HL-60 (cell line): Measurements from ENCODE around the gene DNAJC30.

ENCODE experiments used
- CTCF ChIP-seq: IDR thresholded peaks from one replicate; pipeline ENCODE4 v1.5.1; 2011; ENCODE audit warnings: low read length, control low read depth, inconsistent platforms; ENCODE audit not compliant: insufficient read depth
- REST ChIP-seq: IDR thresholded peaks from 2 replicates; pipeline ENCODE4 v1.6.1; 2012; ENCODE audit warnings: low read depth; ENCODE audit not compliant: insufficient replicate concordance

GRCh38 chr7:73638911-73639310, 44.3 kb downstream of the DNAJC30 start:
- TF ChIP-seq REST (no peak), CTCF (no peak)
